ENCODE measurements around the gene DTNB. TPM values are rescaled to one million over a fixed set of nuclear protein-coding genes. Genes with fewer than 3 reads are reported as not detected.

The DTNB gene
- total and polyA plus RNA-seq, 2 experiments from 2014 or later: 31.3 to 33.4 TPM

GRCh38 chr2:25473758-25474340, 199.5 kb downstream of the DTNB start:
- no peak overlapping the region for H3K4me3 ChIP-seq
- TF ChIP-seq, protein P1, sequence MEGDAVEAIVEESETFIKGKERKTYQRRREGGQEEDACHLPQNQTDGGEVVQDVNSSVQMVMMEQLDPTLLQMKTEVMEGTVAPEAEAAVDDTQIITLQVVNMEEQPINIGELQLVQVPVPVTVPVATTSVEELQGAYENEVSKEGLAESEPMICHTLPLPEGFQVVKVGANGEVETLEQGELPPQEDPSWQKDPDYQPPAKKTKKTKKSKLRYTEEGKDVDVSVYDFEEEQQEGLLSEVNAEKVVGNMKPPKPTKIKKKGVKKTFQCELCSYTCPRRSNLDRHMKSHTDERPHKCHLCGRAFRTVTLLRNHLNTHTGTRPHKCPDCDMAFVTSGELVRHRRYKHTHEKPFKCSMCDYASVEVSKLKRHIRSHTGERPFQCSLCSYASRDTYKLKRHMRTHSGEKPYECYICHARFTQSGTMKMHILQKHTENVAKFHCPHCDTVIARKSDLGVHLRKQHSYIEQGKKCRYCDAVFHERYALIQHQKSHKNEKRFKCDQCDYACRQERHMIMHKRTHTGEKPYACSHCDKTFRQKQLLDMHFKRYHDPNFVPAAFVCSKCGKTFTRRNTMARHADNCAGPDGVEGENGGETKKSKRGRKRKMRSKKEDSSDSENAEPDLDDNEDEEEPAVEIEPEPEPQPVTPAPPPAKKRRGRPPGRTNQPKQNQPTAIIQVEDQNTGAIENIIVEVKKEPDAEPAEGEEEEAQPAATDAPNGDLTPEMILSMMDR (IDR thresholded peaks at IDR 0.05; ENCODE audit: low read depth, low read length): no peak

DNA sequence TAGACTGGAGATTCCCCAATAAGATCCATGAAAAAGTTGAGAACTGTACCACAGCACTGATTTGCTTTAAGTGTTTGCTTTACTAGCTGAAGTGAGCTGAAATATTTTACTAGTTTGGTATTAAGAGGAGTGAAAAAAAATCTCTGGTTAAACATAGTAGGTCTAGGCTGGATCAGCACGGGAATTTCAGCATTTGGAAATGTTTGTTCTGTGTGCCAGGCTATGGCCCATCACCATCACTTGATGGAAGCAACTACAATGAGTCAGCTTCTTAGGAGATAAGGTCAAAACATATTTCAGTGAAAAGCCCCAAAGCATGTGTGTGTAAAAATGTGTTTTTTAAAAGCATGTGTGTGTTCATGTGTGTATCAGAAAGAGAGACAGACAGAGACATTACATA, 200.2 kb downstream of the DTNB start:
- Histone ChIP-seq H3K36me3 (no peaks in the 10 kb centered on the region), H3K27me3 (no peaks in the 10 kb centered on the region), H3K4me1 (ENCODE audit: low read depth) (peaks cover 6% of the 10 kb centered on the region), H3K9me3 (ENCODE audit: low read depth) (no peaks in the 10 kb centered on the region), H3K4me3 (no peak overlapping the region), H3K27ac (no peak overlapping the region)
- TF ChIP-seq, protein P1 (IDR thresholded peaks at IDR 0.05; ENCODE audit: low read depth, low read length): no peak
- DNase-seq (ENCODE audit: low read depth in 1 of 2, low spot score in 1 of 2): peak in 1 of 2 donors; percentile 54

More at GRCh38 chr2:25473758-25474340, 199.5 kb downstream of the DTNB start:
- Histone ChIP-seq H3K4me1 (ENCODE audit: low read depth) (peaks cover 6% of the 10 kb centered on the region), H3K36me3 (no peaks in the 10 kb centered on the region), H3K27me3 (no peaks in the 10 kb centered on the region), H3K27ac (no peak overlapping the region), H3K9me3 (ENCODE audit: low read depth) (no peaks in the 10 kb centered on the region)
- DNase-seq (ENCODE audit: low read depth in 1 of 2, low spot score in 1 of 2): peak; percentile 76 to 80

- H3K9me3 ChIP-seq (ENCODE audit: low read depth): no peaks in the 10 kb centered on the region
- peaks cover 6% of the 10 kb centered on the region for H3K4me1 ChIP-seq (ENCODE audit: low read depth)
- no peak for DNase-seq (ENCODE audit: low read depth in 1 of 2, low spot score in 1 of 2)
- no peaks in the 10 kb centered on the region for H3K27me3 ChIP-seq
- TF ChIP-seq, protein P1 (IDR thresholded peaks at IDR 0.05; ENCODE audit: low read depth, low read length): no peak
- no peaks in the 10 kb centered on the region for H3K36me3 ChIP-seq
- H3K27ac ChIP-seq: no peak overlapping the region
- H3K4me3 ChIP-seq: no peak overlapping the region
These were observed 202.6 kb downstream of the DTNB start for GRCh38 chr2:25470806-25471205.

GRCh38 chr2:25467743-25468142, 205.6 kb downstream of the DTNB start:
- no peak overlapping the region for H3K27ac ChIP-seq
- H3K27me3 ChIP-seq: no peaks in the 10 kb centered on the region
- H3K36me3 ChIP-seq: no peaks in the 10 kb centered on the region
- TF ChIP-seq, protein P1 (IDR thresholded peaks at IDR 0.05; ENCODE audit: low read depth, low read length): no peak
- H3K9me3 ChIP-seq (ENCODE audit: low read depth): no peaks in the 10 kb centered on the region
- H3K4me3 ChIP-seq: no peak overlapping the region
- H3K4me1 ChIP-seq (ENCODE audit: low read depth): no peaks in the 10 kb centered on the region
- no peak for DNase-seq (ENCODE audit: low read depth in 1 of 2, low spot score in 1 of 2)

- DNase-seq (ENCODE audit: low read depth in 1 of 2, low spot score in 1 of 2): no peak
- no peaks in the 10 kb centered on the region for H3K9me3 ChIP-seq (ENCODE audit: low read depth)
- no peak overlapping the region for H3K27ac ChIP-seq
- H3K4me3 ChIP-seq: no peak overlapping the region
- H3K4me1 ChIP-seq (ENCODE audit: low read depth): no peaks in the 10 kb centered on the region
- H3K27me3 ChIP-seq: no peaks in the 10 kb centered on the region
- TF ChIP-seq, protein P1 (IDR thresholded peaks at IDR 0.05; ENCODE audit: low read depth, low read length): no peak
- H3K36me3 ChIP-seq: no peaks in the 10 kb centered on the region
These were observed 211.4 kb downstream of the DTNB start for GRCh38 chr2:25462021-25462420.
